Omental fat pad (tissue), 4 donors: ENCODE measurements around the gene BICD1. TPM values are rescaled to one million over a fixed set of nuclear protein-coding genes. Genes with fewer than 3 reads are reported as not detected.

Source experiments
- ATAC-seq: fragments of 150-250 bp; one replicate; pipeline ENCODE4 v1.9.1; 2016; ENCODE audit warnings: mild to moderate bottlenecking, moderate library complexity; ENCODE audit not compliant: low FRiP score
- DNase-seq: peaks from one replicate; pipeline ENCODE4 v3.0.0-alpha.2; 2019; ENCODE audit warnings: low spot score
- total RNA-seq, 4 donors: library from RNA; depleted of rRNA; stranded (reverse); fragments of >200 nt; gene quantifications; one replicate each; pipeline ENCODE4 v1.1.0, GENCODE V29; 2016
- TF ChIP-seq, protein P1 (sequence below), 3 donors: fragments of 450-650 bp; IDR thresholded peaks; one replicate each; pipeline ENCODE4 v1.5.1; 2016 to 2017; ENCODE audit warnings: antibody characterized with exemption in 3 of 3, mild to moderate bottlenecking in 3 of 3, moderate library complexity in 2 of 3

BICD1 gene
- total RNA-seq, 4 donors from 2014 or later: 8.0 to 19.2 (median 9.1) TPM

DNA sequence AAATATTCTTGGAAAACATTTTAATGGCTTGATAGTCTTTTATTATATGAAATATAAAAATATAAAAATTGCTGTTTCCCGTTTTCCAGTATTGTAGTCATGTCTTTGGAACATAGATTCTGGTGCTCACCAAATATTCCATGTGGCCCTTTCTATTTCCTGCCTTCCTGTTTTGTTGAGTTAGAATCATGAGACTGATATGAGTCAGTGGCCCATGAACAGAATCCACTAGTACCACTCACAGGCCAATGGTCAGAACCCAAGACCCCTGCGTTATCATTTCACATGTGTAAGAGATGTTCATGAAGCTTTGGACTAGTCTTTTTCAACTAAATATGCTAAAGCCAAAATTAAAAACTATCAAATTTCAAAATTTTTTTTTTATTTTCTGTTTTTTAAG, 56.9 kb downstream of the BICD1 start:
- TF ChIP-seq, protein P1, sequence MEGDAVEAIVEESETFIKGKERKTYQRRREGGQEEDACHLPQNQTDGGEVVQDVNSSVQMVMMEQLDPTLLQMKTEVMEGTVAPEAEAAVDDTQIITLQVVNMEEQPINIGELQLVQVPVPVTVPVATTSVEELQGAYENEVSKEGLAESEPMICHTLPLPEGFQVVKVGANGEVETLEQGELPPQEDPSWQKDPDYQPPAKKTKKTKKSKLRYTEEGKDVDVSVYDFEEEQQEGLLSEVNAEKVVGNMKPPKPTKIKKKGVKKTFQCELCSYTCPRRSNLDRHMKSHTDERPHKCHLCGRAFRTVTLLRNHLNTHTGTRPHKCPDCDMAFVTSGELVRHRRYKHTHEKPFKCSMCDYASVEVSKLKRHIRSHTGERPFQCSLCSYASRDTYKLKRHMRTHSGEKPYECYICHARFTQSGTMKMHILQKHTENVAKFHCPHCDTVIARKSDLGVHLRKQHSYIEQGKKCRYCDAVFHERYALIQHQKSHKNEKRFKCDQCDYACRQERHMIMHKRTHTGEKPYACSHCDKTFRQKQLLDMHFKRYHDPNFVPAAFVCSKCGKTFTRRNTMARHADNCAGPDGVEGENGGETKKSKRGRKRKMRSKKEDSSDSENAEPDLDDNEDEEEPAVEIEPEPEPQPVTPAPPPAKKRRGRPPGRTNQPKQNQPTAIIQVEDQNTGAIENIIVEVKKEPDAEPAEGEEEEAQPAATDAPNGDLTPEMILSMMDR (IDR thresholded peaks at IDR 0.05): no peak
- no peak for DNase-seq
- no peak for ATAC-seq

DNA sequence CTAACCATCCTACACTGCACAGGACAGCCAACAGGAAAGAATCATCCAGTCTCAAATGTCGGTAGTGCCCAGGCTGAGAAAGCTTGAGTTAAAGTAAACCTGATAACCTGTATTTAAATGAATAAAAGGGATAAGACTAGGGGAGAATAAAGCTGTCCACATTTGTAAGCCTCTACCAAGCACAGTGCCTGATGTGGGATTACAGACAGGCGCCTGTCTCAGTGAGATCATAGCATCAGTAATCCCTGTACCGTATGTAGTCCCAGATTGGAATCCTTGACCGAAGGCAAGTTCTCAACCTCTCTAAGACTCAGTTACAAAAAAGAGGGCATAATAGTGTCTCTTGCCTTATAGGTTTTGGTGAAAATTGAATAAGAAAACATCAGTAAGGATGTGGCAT, 59.9 kb downstream of the BICD1 start:
- ATAC-seq: no peak
- DNase-seq: no peak
- TF ChIP-seq, protein P1 (IDR thresholded peaks at IDR 0.05): no peak

DNA sequence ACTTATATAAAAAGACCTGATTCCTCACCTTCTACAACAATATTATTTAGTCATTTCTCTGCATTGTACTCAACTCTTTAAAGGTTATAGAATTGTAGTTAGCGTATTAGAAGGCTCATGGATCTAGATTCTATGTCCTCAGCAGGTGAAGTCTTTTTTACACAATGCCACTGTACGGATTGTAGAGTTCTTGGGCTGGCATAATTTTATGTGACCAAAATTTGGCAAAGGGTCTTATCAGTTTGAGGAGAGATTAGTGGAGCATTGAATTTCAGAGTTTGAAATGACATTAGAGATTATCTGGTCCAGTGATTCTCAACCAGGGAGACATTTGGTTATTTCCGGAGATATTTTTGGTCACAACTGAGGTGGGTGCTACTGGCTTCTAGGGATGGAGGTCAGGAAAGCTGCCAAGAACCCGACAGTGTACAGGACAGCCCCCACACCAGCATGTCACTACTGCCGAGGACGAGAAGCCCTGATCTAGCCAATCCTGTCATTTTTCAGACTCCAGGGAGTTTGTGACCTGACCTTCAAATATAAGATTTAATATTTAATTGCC, 63.9 kb downstream of the BICD1 start:
- TF ChIP-seq, protein P1 (IDR thresholded peaks at IDR 0.05): no peak
- ATAC-seq: no peak

DNA sequence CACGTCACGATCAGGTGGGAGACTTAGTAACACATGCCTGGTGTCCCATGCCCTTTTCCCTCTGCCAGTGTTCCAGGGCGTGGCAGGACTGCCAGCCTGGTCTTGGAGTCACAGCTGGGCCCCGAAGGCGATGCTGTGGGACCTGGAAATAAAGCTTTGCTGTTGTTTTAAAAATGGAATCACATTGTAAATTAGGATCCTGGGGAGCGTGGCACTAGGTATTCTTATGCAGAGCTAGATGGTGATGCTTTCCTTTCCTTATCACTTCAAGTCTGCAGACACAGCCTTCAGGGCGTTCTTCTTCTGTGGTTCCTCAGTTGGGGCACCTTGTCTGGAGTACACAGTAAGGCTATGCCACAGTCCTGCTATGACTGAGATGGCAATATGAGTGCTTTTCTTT, 64.6 kb downstream of the BICD1 start:
- TF ChIP-seq, protein P1 (IDR thresholded peaks at IDR 0.05): no peak
- ATAC-seq (no peak), DNase-seq (no peak)

More for the DNA sequence above, 63.9 kb downstream of the BICD1 start:
- no peak for DNase-seq

DNA sequence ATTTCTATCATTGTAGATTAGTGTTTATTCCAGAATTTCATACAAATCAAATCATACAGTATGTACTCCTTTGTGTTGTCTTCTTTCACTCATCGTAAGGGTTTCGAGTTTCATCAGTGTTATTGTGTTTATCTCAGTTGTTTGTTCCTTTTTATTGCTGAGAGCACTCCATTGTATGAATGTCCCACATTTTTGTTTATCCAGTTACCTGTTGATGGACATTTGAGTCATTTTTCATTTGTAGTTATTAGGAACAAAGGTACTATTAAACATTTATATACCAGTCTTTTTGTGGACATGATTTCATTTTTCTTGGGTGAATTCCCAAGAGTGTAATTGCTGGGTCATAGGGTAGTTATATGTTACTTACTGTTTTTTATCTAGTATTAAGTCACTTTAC, 70.0 kb downstream of the BICD1 start:
- DNase-seq (no peak), ATAC-seq (no peak)
- TF ChIP-seq, protein P1 (IDR thresholded peaks at IDR 0.05): no peak

DNA sequence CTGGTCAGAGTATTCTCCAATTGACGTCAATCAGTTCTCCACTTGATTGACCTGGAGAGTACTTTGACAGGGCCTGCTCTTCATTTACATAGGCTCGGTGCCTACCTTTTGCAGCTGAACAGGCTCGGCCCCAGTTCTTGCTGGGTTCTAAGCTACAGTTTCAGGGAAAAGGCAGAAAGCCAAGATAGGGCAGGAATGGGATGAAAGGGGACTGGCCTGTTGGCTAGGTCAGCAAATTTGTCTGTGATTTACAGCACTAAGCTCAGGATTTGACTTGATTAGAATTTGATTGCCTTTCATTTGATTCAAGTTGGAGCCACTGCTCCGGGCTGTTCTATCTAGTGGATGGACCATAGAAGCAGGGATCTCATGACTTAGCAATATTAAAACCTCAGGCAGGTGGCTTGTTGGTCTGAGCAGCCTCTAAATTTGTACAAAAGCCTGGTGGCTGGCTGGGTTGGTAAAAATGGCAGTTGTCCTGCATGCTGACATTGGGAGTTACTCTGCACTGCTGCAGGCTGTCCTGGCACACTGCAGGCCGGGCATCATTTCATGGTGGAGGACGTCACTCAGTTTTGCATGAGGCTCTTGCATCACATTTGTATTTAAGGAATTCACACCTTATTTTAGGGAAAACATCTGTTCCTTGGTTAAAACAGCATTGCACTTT, 71.8 kb downstream of the BICD1 start:
- TF ChIP-seq, protein P1 (IDR thresholded peaks at IDR 0.05): no peak
- ATAC-seq (no peak), DNase-seq (no peak)

DNA sequence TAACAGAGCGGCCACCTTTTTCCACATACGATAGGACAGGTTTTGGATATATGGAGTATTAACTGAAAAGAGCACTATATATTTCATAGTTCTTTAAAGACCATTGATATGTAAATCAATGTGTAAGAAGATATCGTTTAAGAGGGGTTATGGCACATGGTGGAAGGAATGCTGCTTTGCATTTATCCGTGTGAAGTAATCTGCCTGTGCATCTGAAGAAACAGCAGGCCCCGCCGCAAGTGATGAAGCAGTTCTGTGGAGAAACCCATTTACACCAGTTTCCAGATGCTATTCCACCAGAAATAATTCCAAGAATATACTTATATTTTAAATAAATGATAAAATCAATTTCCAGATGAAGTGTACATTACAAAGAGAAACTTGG, 72.4 kb downstream of the BICD1 start:
- ATAC-seq (no peak), DNase-seq (no peak)
- TF ChIP-seq, protein P1 (IDR thresholded peaks at IDR 0.05): no peak
